ENCODE results near the gene UST.
"Not testable (repeated sequence)": the region's sequence is repeated elsewhere in the genome, so short reads cannot be mapped to it uniquely, and the experiment has no call there.

Gene UST

GRCh38 chr6:148973538-148974208, 226.8 kb downstream of the UST start:
- DNase-seq = peak in 33 of 42 donors; percentile 18 to 70 (median 40)
- intact Hi-C loops (cut with DNase I) = no loop called here

GRCh38 chr6:148974351-148974750, 227.5 kb downstream of the UST start:
- no peak for DNase-seq
- intact Hi-C loops (cut with DNase I) = no loop called here

- intact Hi-C loops (cut with DNase I); DNase-seq: not testable (repeated sequence)
Measured at GRCh38 chr6:148978298-148978697, 231.5 kb downstream of the UST start.

DNA sequence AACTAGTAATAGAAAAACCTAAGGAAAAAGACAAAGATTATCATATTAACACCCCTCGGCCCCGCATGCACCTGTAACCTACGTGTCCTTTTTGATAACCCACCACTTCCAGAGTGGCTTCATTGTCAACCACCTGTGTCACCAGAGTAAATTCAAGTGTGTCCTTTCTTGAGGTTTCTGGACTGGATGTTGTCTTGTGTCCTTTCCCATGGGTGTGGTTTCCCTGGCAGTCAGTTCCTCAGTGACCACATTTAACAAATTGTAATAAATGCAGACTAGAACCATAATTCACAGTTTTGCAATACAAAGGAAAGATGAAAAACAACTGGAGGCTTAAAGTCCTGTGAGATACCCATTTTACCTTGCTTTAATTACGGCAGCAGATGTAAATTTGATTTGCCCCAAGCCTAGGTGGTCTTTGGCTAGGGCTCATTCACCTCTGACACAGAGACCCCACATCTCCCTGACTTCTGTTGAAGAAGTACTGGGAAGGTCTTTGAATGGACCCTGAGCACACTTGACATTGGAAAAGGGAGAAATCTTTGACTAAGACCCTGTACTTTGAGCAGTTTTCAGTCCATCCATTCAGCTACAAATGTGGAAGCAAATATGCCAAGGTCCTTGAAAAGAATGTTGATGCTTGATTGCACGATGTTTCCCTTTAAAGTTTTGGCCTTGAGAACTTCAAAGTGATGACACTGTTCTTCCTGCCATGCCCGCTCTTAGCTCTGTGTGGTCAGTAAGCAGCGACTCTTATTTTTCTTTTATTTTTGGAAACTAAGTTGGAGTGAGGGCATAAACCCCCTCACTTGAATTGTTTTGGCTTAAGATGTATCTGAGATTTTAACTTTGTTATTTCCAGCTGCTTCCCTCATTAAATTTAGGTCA, 232.4 kb downstream of the UST start:
- intact Hi-C loops (cut with DNase I) = no loop called here
- DNase-seq = no peak

DNA sequence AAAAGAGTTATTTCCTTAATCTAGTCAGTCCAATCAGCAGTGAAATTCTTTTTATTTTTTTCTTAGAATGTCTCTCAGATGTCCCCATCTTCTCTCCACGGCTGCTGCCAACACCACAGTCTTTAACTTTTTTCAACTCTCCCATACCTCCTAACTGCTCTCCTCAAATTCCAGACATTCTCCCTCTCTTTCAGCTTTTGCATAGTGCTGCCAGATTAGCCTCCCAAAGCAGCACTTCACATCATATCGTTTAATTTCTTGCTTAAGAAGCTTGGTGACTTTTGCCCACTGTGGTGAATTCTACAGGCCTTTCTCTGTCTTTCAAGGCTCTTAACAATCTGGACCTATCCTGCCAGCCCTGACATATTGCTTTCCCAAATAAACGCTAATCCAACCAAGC, 233.4 kb downstream of the UST start:
- intact Hi-C loops (cut with DNase I) = no loop called here
- DNase-seq = no peak

- intact Hi-C loops (cut with DNase I) = no loop called here
- no peak for DNase-seq
Measured at GRCh38 chr6:148981515-148981914, 234.7 kb downstream of the UST start.

DNA sequence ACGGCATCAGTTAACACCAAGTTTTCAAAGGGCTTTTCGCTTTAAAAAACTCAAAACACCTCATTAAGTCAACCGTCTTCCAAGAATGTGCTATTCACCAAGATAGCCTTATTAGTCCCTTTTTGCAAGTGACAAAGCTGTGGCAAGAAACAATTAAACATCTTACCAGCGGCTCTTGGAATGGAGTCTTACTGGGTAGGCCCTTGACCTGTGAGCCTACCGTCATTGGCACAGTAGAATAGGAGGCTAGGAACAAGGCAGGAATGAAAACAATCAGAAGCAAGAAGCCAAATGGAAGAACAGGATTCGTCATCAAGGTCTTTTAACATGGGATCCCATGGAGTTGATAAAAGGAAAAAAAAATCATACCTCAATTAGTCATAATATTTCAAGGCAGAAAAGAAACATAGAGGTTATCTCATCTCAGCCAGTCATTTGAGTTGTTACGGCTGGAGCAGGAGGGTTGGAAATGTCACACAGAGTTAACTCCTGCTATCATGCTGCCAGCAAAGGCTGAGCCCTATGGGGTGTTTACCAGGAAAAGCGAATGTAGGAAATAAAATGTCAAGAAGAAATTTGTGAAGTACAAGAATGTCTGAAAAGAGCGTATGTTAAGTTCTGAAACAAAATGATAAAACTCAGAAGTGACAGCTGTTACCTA, 236.4 kb downstream of the UST start:
- no peak for DNase-seq
- intact Hi-C loops (cut with DNase I) = no loop called here

- no peak for DNase-seq
- intact Hi-C loops (cut with DNase I) = no loop called here
Measured at GRCh38 chr6:148983966-148984365, 237.1 kb downstream of the UST start.

GRCh38 chr6:148984531-148985056, 237.8 kb downstream of the UST start:
- no peak for DNase-seq
- intact Hi-C loops (cut with DNase I) = no loop called here

DNA sequence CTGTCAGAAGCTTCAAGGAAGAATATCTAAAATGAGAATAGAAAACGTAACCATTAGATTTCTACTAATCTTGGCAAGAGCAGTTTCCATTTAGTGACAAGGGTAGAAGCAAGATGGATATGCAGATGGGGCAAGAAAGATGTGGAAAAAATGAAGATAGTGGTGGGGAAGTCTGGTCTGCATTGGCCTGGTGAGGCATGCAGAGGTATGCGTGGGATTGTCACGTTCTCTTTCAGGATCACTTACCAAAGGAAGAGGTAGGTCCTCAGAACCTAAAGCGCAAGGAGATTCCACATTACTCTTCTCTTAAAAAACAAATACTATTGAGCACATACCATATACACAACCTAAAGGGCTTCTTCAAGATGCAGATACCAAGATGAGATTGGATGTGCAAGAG, 238.7 kb downstream of the UST start:
- DNase-seq = no peak
- intact Hi-C loops (cut with DNase I) = no loop called here

DNA sequence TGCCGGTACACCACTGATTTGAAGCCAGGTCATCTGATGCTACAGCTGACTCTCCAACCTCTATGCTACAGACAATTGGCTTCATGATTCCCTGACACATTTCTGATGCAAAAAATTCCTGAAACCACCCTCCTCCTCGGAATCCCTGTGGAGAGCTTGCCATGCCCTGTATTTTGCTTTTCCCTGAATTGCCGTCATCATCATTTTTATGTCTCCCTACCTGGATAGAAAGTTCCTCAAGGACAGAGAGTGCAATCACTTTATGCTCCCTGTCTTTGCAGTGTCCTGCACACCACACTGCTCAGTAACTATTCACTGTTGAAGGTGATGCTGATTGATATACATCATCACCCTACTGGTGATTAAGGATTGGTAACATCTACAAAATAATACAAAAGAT, 239.8 kb downstream of the UST start:
- intact Hi-C loops (cut with DNase I) = no loop called here

DNA sequence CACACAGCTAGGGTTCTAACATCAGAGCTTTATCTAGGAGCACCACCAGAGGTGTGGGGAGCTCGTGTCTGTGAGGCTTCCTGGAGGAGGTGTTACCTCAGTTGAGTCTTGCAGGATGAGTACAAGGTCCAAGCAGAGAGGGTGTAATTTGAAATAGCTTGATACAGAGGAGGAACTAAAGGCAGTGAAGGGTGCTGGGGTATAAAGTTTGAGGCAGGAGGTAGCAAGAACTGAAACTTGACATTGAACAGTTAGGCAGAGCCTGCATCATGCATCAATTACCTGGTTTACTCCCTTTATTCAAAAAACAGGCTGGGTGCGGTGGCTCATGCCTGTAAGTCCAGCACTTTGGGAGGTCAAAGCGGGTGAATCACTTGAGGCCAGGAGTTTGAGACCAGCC, 241.2 kb downstream of the UST start:
- intact Hi-C loops (cut with DNase I) = no loop called here
- no peak for DNase-seq

More for the DNA sequence above, 239.8 kb downstream of the UST start:
- DNase-seq = no peak

GRCh38 chr6:148989585-148989984, 242.8 kb downstream of the UST start:
- intact Hi-C loops (cut with DNase I) = no loop called here
- DNase-seq = no peak

- no peak for DNase-seq
- intact Hi-C loops (cut with DNase I) = no loop called here
Measured at GRCh38 chr6:148990403-148990802, 243.6 kb downstream of the UST start.

DNA sequence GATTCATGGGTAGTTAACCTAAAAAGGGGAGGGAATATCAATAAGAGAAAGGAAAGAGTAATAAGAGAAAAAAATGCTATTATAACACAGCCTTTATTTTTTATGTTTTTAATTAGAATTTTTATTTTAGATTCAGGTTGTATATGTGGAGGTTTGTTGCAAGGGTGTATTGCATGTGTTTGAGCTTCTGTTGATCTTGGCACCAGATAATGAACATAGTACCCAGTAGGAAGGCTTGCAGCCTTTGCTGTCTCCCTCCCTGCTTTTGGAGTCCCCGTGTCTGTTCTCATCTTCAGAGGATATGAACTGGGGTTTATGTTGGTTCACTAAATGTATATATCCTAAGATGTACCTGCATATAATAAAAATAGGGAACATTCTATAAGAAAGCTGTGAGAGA, 250.0 kb downstream of the UST start:
- DNase-seq = no peak
- intact Hi-C loops (cut with DNase I) = no loop called here

DNA sequence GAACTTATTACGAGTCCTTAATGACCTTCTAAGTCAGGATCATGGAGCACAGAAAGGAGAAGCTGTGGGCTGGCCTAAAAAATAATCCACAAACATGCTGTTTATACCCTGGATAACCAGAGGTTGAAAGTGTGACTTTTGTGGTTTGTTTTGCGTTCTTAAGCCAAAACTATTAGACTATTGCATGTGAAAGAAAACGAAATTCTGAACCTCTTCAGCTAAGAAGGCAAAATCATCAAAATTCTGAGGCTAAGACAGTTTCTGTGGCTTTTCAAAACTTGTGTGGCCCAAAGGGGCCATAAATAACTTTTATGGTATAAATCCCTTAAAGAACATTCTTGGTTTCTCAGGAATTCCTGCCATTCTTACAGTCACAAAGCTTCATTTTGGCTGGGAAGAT, 251.0 kb downstream of the UST start:
- DNase-seq = no peak
- intact Hi-C loops (cut with DNase I) = no loop called here

DNA sequence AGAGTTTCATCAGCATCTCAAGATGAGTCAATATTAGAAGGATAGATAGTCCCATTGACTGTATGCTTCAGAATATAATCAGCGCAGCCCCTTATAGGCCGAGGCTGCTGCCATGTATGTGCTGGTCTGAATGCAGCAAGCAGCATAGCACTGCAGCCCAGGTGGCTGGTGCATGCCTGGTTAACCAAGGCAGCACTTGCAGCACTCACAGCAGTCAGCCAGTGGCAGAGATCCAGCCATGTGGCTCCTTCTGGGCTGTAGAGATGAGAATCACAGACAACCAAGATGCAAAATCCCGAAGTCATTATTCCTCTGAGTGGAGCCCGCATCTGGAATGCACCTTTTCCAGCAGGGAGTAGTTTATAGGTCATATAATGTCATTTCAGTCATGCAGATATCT, 251.9 kb downstream of the UST start:
- intact Hi-C loops (cut with DNase I) = no loop called here
- DNase-seq = no peak

- intact Hi-C loops (cut with DNase I) = no loop called here
- DNase-seq = no peak
Measured at GRCh38 chr6:148999501-148999900, 252.7 kb downstream of the UST start.

GRCh38 chr6:148999929-149000468, 253.2 kb downstream of the UST start:
- peak in 6 of 42 donors; percentile 5 to 45 (median 13) for DNase-seq
- intact Hi-C loops (cut with DNase I) = no loop called here

GRCh38 chr6:149001422-149001821, 254.6 kb downstream of the UST start:
- intact Hi-C loops (cut with DNase I) = no loop called here
- DNase-seq = no peak

Data from head of caudate nucleus (tissue), 42 donors.